ENCODE results near the gene CCDC136. TPM values are rescaled to one million over a fixed set of nuclear protein-coding genes. Genes with fewer than 3 reads are reported as not detected.

CCDC136 gene
- total RNA-seq, 4 donors from 2014 or later = 4.5 to 12.4 (median 7.2) TPM

DNA sequence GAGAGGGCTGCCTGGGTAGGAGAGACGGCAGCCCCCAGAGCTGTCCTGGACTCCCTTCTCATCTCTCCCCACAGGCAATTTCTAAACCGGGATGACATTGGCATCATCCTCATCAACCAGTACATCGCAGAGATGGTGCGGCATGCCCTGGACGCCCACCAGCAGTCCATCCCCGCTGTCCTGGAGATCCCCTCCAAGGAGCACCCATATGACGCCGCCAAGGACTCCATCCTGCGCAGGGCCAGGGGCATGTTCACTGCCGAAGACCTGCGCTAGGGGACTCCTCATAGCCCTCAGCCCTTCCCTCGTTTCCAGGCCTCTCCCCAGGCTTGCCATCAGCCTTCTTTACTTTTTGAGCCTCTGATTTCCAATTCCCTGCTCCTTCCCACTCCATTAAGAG, 73.5 kb downstream of the CCDC136 start:
- no peak overlapping the region for H3K27ac ChIP-seq
- H3K4me3 ChIP-seq = no peak overlapping the region
- no peaks in the 10 kb centered on the region for H3K9me3 ChIP-seq
- H3K36me3 ChIP-seq = peaks cover 0 to 26% (median 0%) of the 10 kb centered on the region in 3 donors
- H3K4me1 ChIP-seq = peaks cover 0 to 52% (median 27%) of the 10 kb centered on the region in 4 donors
- H3K27me3 ChIP-seq = peaks cover 0 to 4% of the 10 kb centered on the region in 2 donors
- TF ChIP-seq POLR2A (IDR thresholded peaks at IDR 0.05) = no peak
- 93 to 94% methylated on average over 12 of the region's 12 CpGs for WGBS, 2 donors
- DNase-seq (ENCODE audit: low spot score in 2 of 2) = no peak

- Histone ChIP-seq H3K27ac (no peak overlapping the region), H3K4me3 (no peak overlapping the region), H3K36me3 (peaks cover 0 to 26% (median 0%) of the 10 kb centered on the region in 3 donors), H3K27me3 (peaks cover 0 to 8% of the 10 kb centered on the region in 2 donors), H3K4me1 (peaks cover 0 to 45% (median 27%) of the 10 kb centered on the region in 4 donors), H3K9me3 (no peaks in the 10 kb centered on the region)
- no peak for DNase-seq (ENCODE audit: low spot score in 2 of 2)
- TF ChIP-seq POLR2A (IDR thresholded peaks at IDR 0.05) (no peak), EP300 (IDR thresholded peaks at IDR 0.05) (no peak), CTCF (IDR thresholded peaks at IDR 0.05) (no peak)
- 91 to 95% methylated on average over 26 to 27 of the region's 27 CpGs for WGBS, 2 donors
These were observed 74.5 kb downstream of the CCDC136 start for GRCh38 chr7:128865996-128866877.

- TF ChIP-seq EP300 (IDR thresholded peaks at IDR 0.05) = no peak
- TF ChIP-seq POLR2A (IDR thresholded peaks at IDR 0.05) = no peak
- no peak for TF ChIP-seq CTCF (IDR thresholded peaks at IDR 0.05)
- 84 to 92% methylated on average over 4 of the region's 4 CpGs for WGBS, 2 donors
- DNase-seq (ENCODE audit: low spot score in 2 of 2) = no peak
- no peak overlapping the region for H3K27ac ChIP-seq
- peaks cover 0 to 26% (median 0%) of the 10 kb centered on the region in 3 donors for H3K36me3 ChIP-seq
- peaks cover 0 to 8% of the 10 kb centered on the region in 2 donors for H3K27me3 ChIP-seq
- peaks cover 0 to 42% (median 27%) of the 10 kb centered on the region in 4 donors for H3K4me1 ChIP-seq
- H3K4me3 ChIP-seq = no peak overlapping the region
- no peaks in the 10 kb centered on the region for H3K9me3 ChIP-seq
These were observed 75.5 kb downstream of the CCDC136 start for GRCh38 chr7:128867241-128867640.

GRCh38 chr7:128867842-128868623, 76.3 kb downstream of the CCDC136 start:
- DNase-seq (ENCODE audit: low spot score in 2 of 2) = no peak
- WGBS, 2 donors = 73 to 78% methylated on average over 11 of the region's 11 CpGs
- peaks cover 0 to 8% of the 10 kb centered on the region in 2 donors for H3K27me3 ChIP-seq
- H3K4me1 ChIP-seq = peaks cover 0 to 41% (median 27%) of the 10 kb centered on the region in 4 donors
- H3K9me3 ChIP-seq = no peaks in the 10 kb centered on the region
- H3K36me3 ChIP-seq = peaks cover 0 to 26% (median 0%) of the 10 kb centered on the region in 3 donors
- TF ChIP-seq CTCF (IDR thresholded peaks at IDR 0.05) = no peak
- TF ChIP-seq POLR2A (IDR thresholded peaks at IDR 0.05) = no peak
- TF ChIP-seq EP300 (IDR thresholded peaks at IDR 0.05) = no peak
- no peak overlapping the region for H3K4me3 ChIP-seq
- no peak overlapping the region for H3K27ac ChIP-seq

DNA sequence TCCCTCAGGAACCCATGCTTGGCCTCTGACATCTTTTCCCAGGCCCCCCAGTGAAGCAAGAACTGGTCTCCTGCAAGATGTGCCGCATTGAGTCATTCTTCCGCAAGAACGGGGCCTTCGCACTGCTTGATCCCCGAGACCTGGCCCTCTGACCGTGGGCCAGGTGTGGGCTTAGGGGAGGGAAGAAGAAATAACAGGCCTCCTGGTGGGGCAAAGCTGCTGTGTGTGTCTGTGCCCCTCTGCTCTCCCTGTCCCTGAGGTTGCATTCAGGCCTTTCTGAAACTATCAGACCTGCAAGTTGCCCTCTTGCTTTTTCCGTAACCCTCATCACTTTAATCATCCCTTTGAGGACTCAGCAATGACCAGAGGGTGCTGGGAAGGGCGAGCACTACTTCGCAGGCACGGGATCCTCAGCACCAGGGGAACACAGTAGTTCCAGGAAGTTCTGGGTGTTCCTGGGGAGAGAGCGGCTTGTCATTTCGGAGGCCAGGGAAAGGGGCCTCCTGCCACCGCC, 76.9 kb downstream of the CCDC136 start:
- TF ChIP-seq POLR2A (IDR thresholded peaks at IDR 0.05) (no peak), CTCF (IDR thresholded peaks at IDR 0.05) (no peak), EP300 (IDR thresholded peaks at IDR 0.05) (no peak)
- Histone ChIP-seq H3K36me3 (peaks cover 0 to 26% (median 0%) of the 10 kb centered on the region in 3 donors), H3K4me1 (peaks cover 0 to 36% (median 24%) of the 10 kb centered on the region in 4 donors), H3K27ac (peak overlapping the region in 1 of 4 donors; percentile 30), H3K27me3 (peaks cover 0 to 8% of the 10 kb centered on the region in 2 donors), H3K9me3 (no peaks in the 10 kb centered on the region), H3K4me3 (peak overlapping the region; percentile 40 to 66 (median 52))
- no peak for DNase-seq (ENCODE audit: low spot score in 2 of 2)
- 52 to 53% methylated on average over 13 of the region's 13 CpGs for WGBS, 2 donors

All from tibial nerve (tissue), 4 donors.